Measurements from ENCODE around the gene POU2AF1.

Gene POU2AF1

DNA sequence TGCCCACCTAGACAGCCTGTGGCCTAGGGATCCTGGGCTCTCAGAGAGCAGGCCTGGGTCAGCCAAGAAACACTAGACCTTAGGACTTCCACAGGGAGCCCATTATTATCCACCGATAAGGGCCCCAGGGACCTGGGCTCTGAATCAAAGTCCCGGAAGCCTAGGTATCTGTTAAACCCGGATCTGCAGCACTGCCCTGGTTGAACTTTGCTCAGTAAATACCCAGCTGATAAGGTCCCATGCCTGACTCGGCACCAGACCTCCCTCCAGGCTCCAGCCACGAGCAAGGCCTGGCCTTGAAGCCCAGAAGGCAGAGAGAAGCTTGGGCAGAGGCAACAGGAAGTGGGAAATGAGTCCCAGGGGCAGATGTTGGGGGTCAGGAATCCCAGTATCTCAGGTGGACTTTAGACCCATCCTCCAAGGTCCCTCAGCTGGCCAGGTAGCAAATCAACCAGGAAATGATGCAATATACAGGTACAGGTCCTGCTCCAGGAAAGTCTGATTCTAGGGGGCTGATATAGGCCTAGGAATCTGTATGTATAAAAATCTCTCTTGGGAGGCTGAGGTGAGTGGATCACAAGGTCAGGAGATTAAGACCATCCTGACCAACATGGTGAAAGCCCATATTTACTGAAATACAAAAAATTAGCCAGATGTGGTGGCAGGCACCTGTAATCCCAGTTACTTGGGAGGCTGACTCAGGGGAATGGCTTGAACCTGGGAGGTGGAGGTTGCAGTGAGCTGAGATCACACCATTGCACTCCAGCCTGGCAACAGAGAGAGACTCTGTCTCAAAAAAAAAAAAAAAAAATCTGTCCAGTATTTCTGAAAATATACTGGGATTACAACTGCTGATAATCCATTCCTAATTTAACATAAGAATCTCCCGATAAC lies 18.7 kb downstream of the POU2AF1 start:
- no peak overlapping the region for H2AFZ ChIP-seq (ENCODE audit: low read depth, low read length)
- H3K4me3 ChIP-seq (ENCODE audit: low read length): no peak overlapping the region
- no peaks in the 10 kb centered on the region for H3K9me3 ChIP-seq (ENCODE audit: low read length)
- no peaks in the 10 kb centered on the region for H3K27me3 ChIP-seq (ENCODE audit: insufficient read depth, low read length)
- H3K36me3 ChIP-seq (ENCODE audit: insufficient read depth, low read length): no peaks in the 10 kb centered on the region
- H3K4me1 ChIP-seq (ENCODE audit: insufficient read depth, low read length): no peaks in the 10 kb centered on the region

- Histone ChIP-seq H2AFZ (ENCODE audit: low read depth, low read length) (no peak overlapping the region), H3K9me3 (ENCODE audit: low read length) (no peaks in the 10 kb centered on the region), H3K4me3 (ENCODE audit: low read length) (no peak overlapping the region), H3K27me3 (ENCODE audit: insufficient read depth, low read length) (no peaks in the 10 kb centered on the region), H3K36me3 (ENCODE audit: insufficient read depth, low read length) (no peaks in the 10 kb centered on the region), H3K4me1 (ENCODE audit: insufficient read depth, low read length) (no peaks in the 10 kb centered on the region)
These were observed 19.6 kb downstream of the POU2AF1 start for GRCh38 chr11:111359223-111360149.

DNA sequence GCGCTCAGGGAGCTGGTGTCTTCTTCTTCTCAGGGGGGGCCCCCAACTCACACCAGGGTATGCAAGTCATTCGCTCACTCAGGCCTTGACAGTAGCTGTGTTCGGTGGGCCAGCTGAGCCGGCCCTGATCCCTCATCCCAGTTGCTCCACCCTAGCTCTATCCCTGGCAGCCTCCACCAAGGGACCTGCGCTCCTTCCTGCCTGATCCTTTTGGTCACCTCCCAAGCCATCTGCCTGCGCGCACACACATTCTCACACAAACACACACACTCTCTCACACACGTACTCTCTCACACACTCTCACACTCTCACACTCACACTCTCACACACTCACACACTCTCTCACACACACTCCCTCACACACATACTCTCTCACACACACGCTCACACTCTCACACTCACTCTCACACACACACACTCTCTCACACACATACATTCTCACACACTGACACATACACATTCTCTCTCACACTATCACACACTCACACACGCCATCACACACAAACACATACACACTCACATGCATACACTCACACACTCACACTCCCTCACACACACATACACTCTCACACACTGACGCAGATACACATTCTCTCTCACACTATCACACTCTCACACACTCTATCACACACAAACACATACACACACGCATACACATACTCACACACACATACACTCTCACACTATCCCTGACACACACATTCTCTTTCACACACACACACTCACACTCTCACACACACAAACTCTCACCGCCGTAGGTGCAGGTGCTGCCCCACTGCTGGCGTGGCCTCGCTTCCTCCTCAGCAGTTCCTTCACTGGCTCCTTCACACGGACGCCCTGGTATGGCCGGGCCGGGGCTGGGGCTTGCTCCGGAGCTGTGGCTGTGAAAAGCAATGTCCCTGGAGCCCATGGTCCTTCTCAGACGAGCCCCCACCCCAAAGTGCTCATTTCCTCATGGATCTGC lies 20.8 kb downstream of the POU2AF1 start:
- H3K36me3 ChIP-seq (ENCODE audit: insufficient read depth, low read length): no peaks in the 10 kb centered on the region
- H3K4me3 ChIP-seq (ENCODE audit: low read length): no peak overlapping the region
- H3K9me3 ChIP-seq (ENCODE audit: low read length): no peaks in the 10 kb centered on the region
- H2AFZ ChIP-seq (ENCODE audit: low read depth, low read length): no peak overlapping the region
- H3K27me3 ChIP-seq (ENCODE audit: insufficient read depth, low read length): no peaks in the 10 kb centered on the region
- H3K4me1 ChIP-seq (ENCODE audit: insufficient read depth, low read length): no peaks in the 10 kb centered on the region

GRCh38 chr11:111357150-111358037 lies 21.7 kb downstream of the POU2AF1 start:
- no peak overlapping the region for H3K4me3 ChIP-seq (ENCODE audit: low read length)
- H3K4me1 ChIP-seq (ENCODE audit: insufficient read depth, low read length): no peaks in the 10 kb centered on the region
- no peaks in the 10 kb centered on the region for H3K27me3 ChIP-seq (ENCODE audit: insufficient read depth, low read length)
- H3K9me3 ChIP-seq (ENCODE audit: low read length): no peaks in the 10 kb centered on the region
- H2AFZ ChIP-seq (ENCODE audit: low read depth, low read length): no peak overlapping the region
- H3K36me3 ChIP-seq (ENCODE audit: insufficient read depth, low read length): no peaks in the 10 kb centered on the region

GRCh38 chr11:111356660-111357048 lies 22.4 kb downstream of the POU2AF1 start:
- H3K36me3 ChIP-seq (ENCODE audit: insufficient read depth, low read length): no peaks in the 10 kb centered on the region
- H3K4me3 ChIP-seq (ENCODE audit: low read length): no peak overlapping the region
- no peaks in the 10 kb centered on the region for H3K9me3 ChIP-seq (ENCODE audit: low read length)
- no peak overlapping the region for H2AFZ ChIP-seq (ENCODE audit: low read depth, low read length)
- H3K27me3 ChIP-seq (ENCODE audit: insufficient read depth, low read length): no peaks in the 10 kb centered on the region
- no peaks in the 10 kb centered on the region for H3K4me1 ChIP-seq (ENCODE audit: insufficient read depth, low read length)

DNA sequence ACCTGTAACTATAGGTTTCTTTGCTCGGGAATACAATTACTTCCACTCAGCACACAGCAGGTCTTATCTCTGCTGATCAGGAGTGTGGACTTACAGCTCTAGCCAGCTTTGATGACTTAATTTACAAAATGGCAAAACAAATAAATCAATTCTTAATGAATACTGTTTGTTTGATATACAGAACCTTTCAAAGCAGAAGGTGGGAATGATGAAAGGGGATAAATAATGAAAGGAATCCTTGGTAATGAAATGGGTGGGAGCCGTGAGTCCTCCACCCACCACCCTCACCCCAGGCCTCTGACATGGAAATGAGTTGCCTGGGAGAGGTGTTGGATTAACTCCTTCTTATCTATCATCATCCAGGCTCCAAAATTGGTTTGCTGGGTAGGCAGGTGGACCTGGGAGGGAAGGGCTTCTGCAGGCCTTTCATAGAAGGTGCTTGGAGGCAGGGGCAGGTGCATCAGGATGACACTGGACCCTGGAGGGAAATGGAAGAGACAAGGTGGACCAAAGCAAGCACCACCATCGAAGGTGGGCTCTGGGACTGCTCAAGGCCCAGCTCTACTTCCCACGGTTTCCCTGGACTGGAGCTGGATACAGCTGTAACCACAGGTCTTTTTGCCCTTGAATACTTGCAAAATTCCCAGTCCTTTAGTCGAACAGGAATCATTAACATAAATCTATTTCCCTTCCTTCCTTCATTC lies 23.0 kb downstream of the POU2AF1 start:
- Histone ChIP-seq H2AFZ (ENCODE audit: low read depth, low read length) (no peak overlapping the region), H3K4me3 (ENCODE audit: low read length) (no peak overlapping the region), H3K9me3 (ENCODE audit: low read length) (no peaks in the 10 kb centered on the region), H3K4me1 (ENCODE audit: insufficient read depth, low read length) (no peaks in the 10 kb centered on the region), H3K27me3 (ENCODE audit: insufficient read depth, low read length) (no peaks in the 10 kb centered on the region), H3K36me3 (ENCODE audit: insufficient read depth, low read length) (no peaks in the 10 kb centered on the region)

GRCh38 chr11:111355101-111355500 lies 24.0 kb downstream of the POU2AF1 start:
- Histone ChIP-seq H3K27me3 (ENCODE audit: insufficient read depth, low read length) (no peaks in the 10 kb centered on the region), H3K4me3 (ENCODE audit: low read length) (no peak overlapping the region), H3K4me1 (ENCODE audit: insufficient read depth, low read length) (no peaks in the 10 kb centered on the region), H3K9me3 (ENCODE audit: low read length) (no peaks in the 10 kb centered on the region), H2AFZ (ENCODE audit: low read depth, low read length) (no peak overlapping the region), H3K36me3 (ENCODE audit: insufficient read depth, low read length) (no peaks in the 10 kb centered on the region)

- no peaks in the 10 kb centered on the region for H3K4me1 ChIP-seq (ENCODE audit: insufficient read depth, low read length)
- no peaks in the 10 kb centered on the region for H3K9me3 ChIP-seq (ENCODE audit: low read length)
- H3K36me3 ChIP-seq (ENCODE audit: insufficient read depth, low read length): no peaks in the 10 kb centered on the region
- H3K27me3 ChIP-seq (ENCODE audit: insufficient read depth, low read length): no peaks in the 10 kb centered on the region
- no peak overlapping the region for H2AFZ ChIP-seq (ENCODE audit: low read depth, low read length)
- no peak overlapping the region for H3K4me3 ChIP-seq (ENCODE audit: low read length)
These were observed 24.5 kb downstream of the POU2AF1 start for GRCh38 chr11:111354601-111354891.

- Histone ChIP-seq H3K4me3 (ENCODE audit: low read length) (no peak overlapping the region), H3K27me3 (ENCODE audit: insufficient read depth, low read length) (no peaks in the 10 kb centered on the region), H3K4me1 (ENCODE audit: insufficient read depth, low read length) (no peaks in the 10 kb centered on the region)
These were observed 25.1 kb downstream of the POU2AF1 start for GRCh38 chr11:111353776-111354600.

GRCh38 chr11:111352935-111353710 lies 26.0 kb downstream of the POU2AF1 start:
- Histone ChIP-seq H3K9me3 (ENCODE audit: low read length) (no peaks in the 10 kb centered on the region), H3K36me3 (ENCODE audit: insufficient read depth, low read length) (no peaks in the 10 kb centered on the region), H3K4me3 (ENCODE audit: low read length) (no peak overlapping the region), H3K27me3 (ENCODE audit: insufficient read depth, low read length) (no peaks in the 10 kb centered on the region), H2AFZ (ENCODE audit: low read depth, low read length) (no peak overlapping the region), H3K4me1 (ENCODE audit: insufficient read depth, low read length) (no peaks in the 10 kb centered on the region)

More at GRCh38 chr11:111353776-111354600, 25.1 kb downstream of the POU2AF1 start:
- H2AFZ ChIP-seq (ENCODE audit: low read depth, low read length): no peak overlapping the region
- H3K9me3 ChIP-seq (ENCODE audit: low read length): no peaks in the 10 kb centered on the region
- H3K36me3 ChIP-seq (ENCODE audit: insufficient read depth, low read length): no peaks in the 10 kb centered on the region

Measured in neuron (in vitro differentiated cells).